ENCODE measurements around the gene CNKSR3. TPM values are rescaled to one million over a fixed set of nuclear protein-coding genes. Genes with fewer than 3 reads are reported as not detected.
A peak's percentile ranks its signal among the peaks of the same experiment; 100 is the strongest.

Gene CNKSR3
- polyA plus RNA-seq, 3 donors = not detected

DNA sequence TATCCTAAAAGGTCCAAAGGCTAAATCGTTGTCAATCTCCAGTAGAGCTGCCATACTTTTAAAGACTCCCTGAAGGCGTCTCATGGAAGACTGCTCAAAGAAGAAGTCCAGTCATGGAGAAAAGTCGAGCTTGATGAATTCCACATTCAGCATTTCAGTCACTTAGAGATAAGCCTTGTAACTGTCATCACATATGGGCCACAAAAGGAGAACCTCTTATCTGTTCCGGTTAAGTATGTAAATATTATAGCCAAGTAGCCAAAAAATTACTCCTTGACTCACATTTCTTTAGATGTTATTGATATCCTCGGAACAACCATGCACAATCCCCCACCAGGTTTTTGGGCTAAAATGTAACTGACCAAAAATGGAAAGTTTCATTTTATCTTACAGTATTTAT lies 9.8 kb upstream of the CNKSR3 start:
- no peak overlapping the region for H3K27ac ChIP-seq (ENCODE audit: low read depth in 1 of 2, low read length in 2 of 2)
- DNase-seq = no peak
- H2AFZ ChIP-seq (ENCODE audit: insufficient read depth, low read depth, low read length, poor library complexity, severe bottlenecking) = no peak overlapping the region
- H3K9me3 ChIP-seq (replicated peaks in 1 of 2; ENCODE audit: control insufficient read depth in 1 of 2, insufficient read depth in 1 of 2, low read length in 2 of 2) = no peaks in the 10 kb centered on the region
- peaks cover 0 to 4% (median 2%) of the 10 kb centered on the region in 7 donors for H3K9me3 Mint-ChIP-seq
- H3K79me2 ChIP-seq (ENCODE audit: insufficient read depth, low read length) = no peaks in the 10 kb centered on the region
- no peaks in the 10 kb centered on the region for H3K27me3 Mint-ChIP-seq (ENCODE audit: low read depth in 3 of 3)
- TF ChIP-seq, protein P1, sequence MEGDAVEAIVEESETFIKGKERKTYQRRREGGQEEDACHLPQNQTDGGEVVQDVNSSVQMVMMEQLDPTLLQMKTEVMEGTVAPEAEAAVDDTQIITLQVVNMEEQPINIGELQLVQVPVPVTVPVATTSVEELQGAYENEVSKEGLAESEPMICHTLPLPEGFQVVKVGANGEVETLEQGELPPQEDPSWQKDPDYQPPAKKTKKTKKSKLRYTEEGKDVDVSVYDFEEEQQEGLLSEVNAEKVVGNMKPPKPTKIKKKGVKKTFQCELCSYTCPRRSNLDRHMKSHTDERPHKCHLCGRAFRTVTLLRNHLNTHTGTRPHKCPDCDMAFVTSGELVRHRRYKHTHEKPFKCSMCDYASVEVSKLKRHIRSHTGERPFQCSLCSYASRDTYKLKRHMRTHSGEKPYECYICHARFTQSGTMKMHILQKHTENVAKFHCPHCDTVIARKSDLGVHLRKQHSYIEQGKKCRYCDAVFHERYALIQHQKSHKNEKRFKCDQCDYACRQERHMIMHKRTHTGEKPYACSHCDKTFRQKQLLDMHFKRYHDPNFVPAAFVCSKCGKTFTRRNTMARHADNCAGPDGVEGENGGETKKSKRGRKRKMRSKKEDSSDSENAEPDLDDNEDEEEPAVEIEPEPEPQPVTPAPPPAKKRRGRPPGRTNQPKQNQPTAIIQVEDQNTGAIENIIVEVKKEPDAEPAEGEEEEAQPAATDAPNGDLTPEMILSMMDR (IDR thresholded peaks at IDR 0.05) = no peak
- H4K20me1 ChIP-seq (ENCODE audit: insufficient read depth, low read length) = no peaks in the 10 kb centered on the region
- H3K27ac Mint-ChIP-seq = no peak overlapping the region
- no peaks in the 10 kb centered on the region for H3K36me3 Mint-ChIP-seq
- 0% methylated on average over 1 of the region's 5 CpGs for WGBS (ENCODE audit: insufficient coverage)
- H3K4me1 Mint-ChIP-seq = no peaks in the 10 kb centered on the region
- H3K4me3 Mint-ChIP-seq = no peak overlapping the region
- intact Hi-C loops (cut with micrococcal nuclease) = no loop called here
- no peak overlapping the region for H3K4me3 ChIP-seq (replicated peaks in 1 of 3; ENCODE audit: low read depth in 2 of 3, low read length in 3 of 3)
- no peaks in the 10 kb centered on the region for H3K36me3 ChIP-seq (replicated peaks in 1 of 2; ENCODE audit: control insufficient read depth in 1 of 2, insufficient read depth in 2 of 2, low read length in 2 of 2)
- no peaks in the 10 kb centered on the region for H3K4me1 ChIP-seq (ENCODE audit: control insufficient read depth in 1 of 2, insufficient read depth in 2 of 2, low read length in 2 of 2)
- H3K27me3 ChIP-seq (ENCODE audit: control insufficient read depth in 2 of 2, insufficient read depth in 2 of 2, low read length in 2 of 2) = no peaks in the 10 kb centered on the region
- H3K4me2 ChIP-seq (replicated peaks; ENCODE audit: extremely low read depth, low read length, poor library complexity, severe bottlenecking) = no peak overlapping the region
- no peak overlapping the region for H3K9ac ChIP-seq (ENCODE audit: insufficient read depth, low read length, poor library complexity, severe bottlenecking)

- no peaks in the 10 kb centered on the region for H3K79me2 ChIP-seq (ENCODE audit: insufficient read depth, low read length)
- H3K27me3 ChIP-seq (ENCODE audit: control insufficient read depth in 2 of 2, insufficient read depth in 2 of 2, low read length in 2 of 2) = no peaks in the 10 kb centered on the region
- no peak overlapping the region for H3K9ac ChIP-seq (ENCODE audit: insufficient read depth, low read length, poor library complexity, severe bottlenecking)
- Mint-ChIP-seq H3K4me3 (no peak overlapping the region), H3K36me3 (no peaks in the 10 kb centered on the region), H3K9me3 (no peaks in the 10 kb centered on the region), H3K4me1 (no peaks in the 10 kb centered on the region), H3K27ac (peak overlapping the region in 1 of 7 donors; percentile 80), H3K27me3 (ENCODE audit: low read depth in 3 of 3) (peaks cover 0 to 2% (median 0%) of the 10 kb centered on the region in 3 donors)
- no peak overlapping the region for H3K4me2 ChIP-seq (replicated peaks; ENCODE audit: extremely low read depth, low read length, poor library complexity, severe bottlenecking)
- no peak for DNase-seq
- no peaks in the 10 kb centered on the region for H4K20me1 ChIP-seq (ENCODE audit: insufficient read depth, low read length)
- TF ChIP-seq, protein P1 (IDR thresholded peaks at IDR 0.05) = no peak
- 95% methylated on average over 3 of the region's 6 CpGs for WGBS (ENCODE audit: insufficient coverage)
- H3K4me3 ChIP-seq (replicated peaks in 1 of 3; ENCODE audit: low read depth in 2 of 3, low read length in 3 of 3) = no peak overlapping the region
- no peaks in the 10 kb centered on the region for H3K36me3 ChIP-seq (replicated peaks in 1 of 2; ENCODE audit: control insufficient read depth in 1 of 2, insufficient read depth in 2 of 2, low read length in 2 of 2)
- no peaks in the 10 kb centered on the region for H3K9me3 ChIP-seq (replicated peaks in 1 of 2; ENCODE audit: control insufficient read depth in 1 of 2, insufficient read depth in 1 of 2, low read length in 2 of 2)
- H3K4me1 ChIP-seq (ENCODE audit: control insufficient read depth in 1 of 2, insufficient read depth in 2 of 2, low read length in 2 of 2) = no peaks in the 10 kb centered on the region
- H2AFZ ChIP-seq (ENCODE audit: insufficient read depth, low read depth, low read length, poor library complexity, severe bottlenecking) = no peak overlapping the region
- intact Hi-C loops (cut with micrococcal nuclease) = no loop called here
- no peak overlapping the region for H3K27ac ChIP-seq (ENCODE audit: low read depth in 1 of 2, low read length in 2 of 2)
Measured at GRCh38 chr6:154518396-154518795, 7.9 kb upstream of the CNKSR3 start.

Measured in CD14-positive monocyte (primary cell).